Epithelial cell of esophagus (primary cell): ENCODE results near the gene ASB11.

Experiments used
- DNase-seq: peaks from one replicate; pipeline ENCODE4 v3.0.0; 2010; ENCODE audit warnings: low read depth
- H3K4me3 ChIP-seq: 2 replicates; pipeline ENCODE4 v1.5.1; 2011; ENCODE audit warnings: mild to moderate bottlenecking, low read length, control low read depth
- CTCF ChIP-seq: IDR thresholded peaks from 2 replicates; pipeline ENCODE4 v1.5.1; 2011; ENCODE audit warnings: low read depth, mild to moderate bottlenecking, low read length, control low read depth, inconsistent platforms; ENCODE audit not compliant: insufficient read depth; ENCODE audit errors: missing control alignments

ASB11 gene

DNA sequence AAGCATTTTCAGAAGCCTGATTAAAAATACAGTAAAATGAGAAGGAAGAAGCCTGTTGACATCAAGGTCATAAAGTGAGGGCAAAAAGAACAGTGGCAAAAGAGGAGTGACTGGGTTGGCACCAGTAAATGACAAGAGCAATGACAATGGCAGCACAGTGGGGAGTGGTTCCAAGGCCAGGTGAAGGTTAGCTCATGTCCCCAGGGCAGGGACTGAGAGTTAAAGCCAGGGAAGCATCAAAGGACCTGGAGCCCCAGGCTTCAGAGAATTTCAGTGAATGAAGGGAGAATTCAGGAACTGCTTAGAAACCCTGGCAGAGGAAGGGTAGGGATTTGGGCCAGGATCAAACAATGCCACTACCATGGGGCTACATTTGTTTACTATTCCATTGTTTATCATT, 28.7 kb upstream of the ASB11 start:
- no peak overlapping the region for H3K4me3 ChIP-seq
- no peak for TF ChIP-seq CTCF
- DNase-seq: no peak

DNA sequence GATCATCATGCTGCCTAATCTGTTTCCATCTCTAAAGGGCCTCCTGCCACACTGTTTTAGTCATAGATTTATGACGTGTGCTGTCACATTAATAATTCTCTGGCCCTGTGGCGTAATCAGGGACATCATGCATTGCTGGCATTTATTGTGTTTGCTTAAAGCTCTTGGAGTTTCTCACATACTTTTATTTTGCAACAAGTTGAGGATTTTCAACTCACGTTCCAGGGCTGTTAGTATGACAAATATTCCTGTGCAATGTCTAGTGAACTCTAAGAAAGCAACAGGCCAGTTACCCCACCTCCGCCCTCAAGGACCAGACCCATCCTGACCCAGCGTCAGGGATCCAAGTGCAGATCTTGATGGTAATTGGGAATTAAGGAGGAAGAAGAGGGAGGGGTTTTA, 27.6 kb upstream of the ASB11 start:
- no peak for TF ChIP-seq CTCF
- H3K4me3 ChIP-seq: no peak overlapping the region
- DNase-seq: peak; percentile 37

- TF ChIP-seq CTCF: no peak
- no peak overlapping the region for H3K4me3 ChIP-seq
- no peak for DNase-seq
Measured at GRCh38 chrX:15340867-15341266, 25.4 kb upstream of the ASB11 start.

GRCh38 chrX:15336023-15336413, 20.6 kb upstream of the ASB11 start:
- TF ChIP-seq CTCF: no peak
- H3K4me3 ChIP-seq: peak overlapping the region; percentile 47
- peak; percentile 87 for DNase-seq

DNA sequence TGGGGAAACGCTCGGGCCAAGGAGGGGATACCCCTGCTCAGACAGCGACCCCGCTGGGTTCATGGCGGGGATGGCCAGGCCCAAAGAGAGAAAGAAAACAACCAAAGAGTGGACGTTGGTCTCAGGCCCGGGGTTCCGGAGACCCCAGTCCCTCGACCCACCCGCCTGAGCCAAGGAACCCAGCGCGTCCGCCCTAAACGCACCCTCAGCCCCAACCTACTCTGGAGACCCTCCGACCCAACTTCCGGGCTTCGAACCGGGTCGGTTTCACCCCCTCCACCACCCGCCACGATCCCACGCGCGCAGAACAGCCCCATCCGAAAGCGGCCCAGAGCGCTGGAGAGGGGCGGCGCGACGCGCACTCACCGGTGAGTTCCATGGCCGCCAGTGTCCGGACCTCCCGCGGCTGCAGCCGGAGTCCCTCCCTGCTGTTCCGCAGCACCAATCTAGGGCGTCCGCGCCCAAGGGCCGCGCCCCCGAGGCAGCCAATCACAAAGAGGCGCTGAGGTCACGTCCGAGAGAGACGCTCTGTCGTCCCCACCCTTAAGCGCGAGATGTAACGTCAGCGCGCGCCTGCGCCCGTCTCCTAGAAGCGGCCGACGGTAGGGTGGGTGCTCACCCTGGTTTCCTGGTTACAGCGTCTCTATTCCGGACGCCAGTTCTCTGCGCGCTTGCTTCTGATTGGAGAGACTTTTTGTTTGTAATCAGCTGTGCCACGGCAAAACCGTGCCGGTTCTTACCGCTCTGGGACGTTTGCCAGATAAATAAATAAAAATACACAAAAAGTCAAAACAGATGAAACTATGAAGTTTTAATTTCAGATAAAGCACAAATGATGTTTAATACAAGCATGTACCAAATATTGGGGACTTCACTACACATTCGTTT, 19.9 kb upstream of the ASB11 start, which contains the start of gene PIGA:
Gene PIGA, minus strand, starts transcription at position 389 of the 888 bp plus-strand sequence. CDS start 3,593 bp downstream, outside the sequence.
- no peak for TF ChIP-seq CTCF
- H3K4me3 ChIP-seq: peak within 1 kb of the TSS; percentile 77
- peak; percentile 96 for DNase-seq

DNA sequence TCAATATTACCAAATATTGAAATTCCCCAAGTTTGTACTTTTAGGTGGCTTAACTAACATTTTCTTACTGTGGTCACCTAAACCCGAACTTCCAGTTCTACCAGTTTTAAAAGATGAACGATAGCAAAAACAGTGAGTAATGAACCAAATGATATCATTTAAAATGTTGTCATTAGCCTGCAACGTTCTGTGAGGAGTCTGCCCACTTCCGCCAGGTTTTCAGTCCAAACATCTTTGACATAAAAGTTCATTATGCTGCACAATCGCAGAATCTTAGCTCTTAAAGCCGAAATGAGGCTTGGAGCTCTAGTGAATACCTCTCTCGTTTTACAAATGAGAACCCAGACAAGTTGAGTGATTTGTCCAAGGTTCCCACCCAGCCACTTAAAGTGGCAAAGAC, 19.1 kb upstream of the ASB11 start:
- no peak for TF ChIP-seq CTCF
- peak; percentile 81 for DNase-seq
- peak overlapping the region; percentile 77 for H3K4me3 ChIP-seq

DNA sequence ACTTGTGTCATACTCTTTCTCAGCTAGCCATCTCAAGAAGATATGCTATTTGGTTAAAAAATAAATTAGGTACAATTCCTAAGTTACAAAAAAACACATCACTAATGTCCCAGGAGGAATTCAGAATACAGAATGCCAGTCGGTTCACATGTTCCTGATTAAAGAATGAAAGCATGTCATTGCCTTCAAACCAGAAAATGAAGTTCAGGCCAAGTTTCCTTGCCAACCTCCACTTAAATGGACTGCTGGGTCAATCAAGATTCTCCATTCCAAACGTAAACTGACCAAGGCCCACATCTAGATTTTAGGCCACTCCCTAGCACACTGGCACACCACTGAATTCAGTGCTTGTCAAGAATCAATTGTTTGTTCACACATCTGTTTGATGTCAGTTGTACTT, 13.4 kb upstream of the ASB11 start:
- H3K4me3 ChIP-seq: no peak overlapping the region
- TF ChIP-seq CTCF: no peak
- DNase-seq: no peak
